HepG2 (cell line): ENCODE measurements around the gene TMEM143. TPM values are rescaled to one million over a fixed set of nuclear protein-coding genes. Genes with fewer than 3 reads are reported as not detected.

Experiments used
- AKAP8 ChIP-seq: sonication (generic); formaldehyde crosslinking; IDR thresholded peaks from 2 replicates; pipeline ENCODE4 v1.5.1; 2020; ENCODE audit warnings: mild to moderate bottlenecking, missing genetic modification reagents
- ARNTL ChIP-seq: sonication (generic); formaldehyde crosslinking; IDR thresholded peaks from 2 replicates; pipeline ENCODE4 v1.4.0; 2020; ENCODE audit warnings: mild to moderate bottlenecking, missing genetic modification reagents
- GABPA ChIP-seq, 2 experiments: IDR thresholded peaks; 2 replicates each; pipeline ENCODE4 v1.6.1; 2011 to 2016; ENCODE audit warnings: low read depth in 2 of 2, low read length in 1 of 2, missing biosample characterization in 1 of 2, missing genetic modification characterization in 1 of 2
- GPN1 ChIP-seq: sonication (generic); formaldehyde crosslinking; IDR thresholded peaks from 2 replicates; pipeline ENCODE4 v1.5.1; 2020; ENCODE audit warnings: missing genetic modification reagents, borderline replicate concordance
- MBNL3 ChIP-seq: fragments of 250-450 bp; sonication (Bioruptor Pico); conservative IDR thresholded peaks from 2 replicates; pipeline ENCODE4 v1.8.0; 2022; ENCODE audit warnings: mild to moderate bottlenecking, inconsistent platforms
- NFYB ChIP-seq: sonication (generic); formaldehyde crosslinking; IDR thresholded peaks from 2 replicates; pipeline ENCODE4 v1.4.0; 2020; ENCODE audit warnings: missing genetic modification reagents
- NR0B2 ChIP-seq: sonication (generic); formaldehyde crosslinking; IDR thresholded peaks from 2 replicates; pipeline ENCODE4 v1.4.0; 2020; ENCODE audit warnings: mild to moderate bottlenecking, missing genetic modification reagents
- NR1H2 ChIP-seq: sonication (generic); formaldehyde crosslinking; IDR thresholded peaks from 2 replicates; pipeline ENCODE4 v1.8.1; 2022; ENCODE audit warnings: low read depth, missing genetic modification reagents, borderline replicate concordance
- TCF12 ChIP-seq, 2 experiments: fragments of 450-650 bp in 1 of 2; sonication (generic) in 1 of 2; formaldehyde crosslinking in 1 of 2; IDR thresholded peaks; 2 replicates each; pipeline versions ENCODE4 v1.6.1 to v1.8.0; 2017 to 2022; ENCODE audit warnings: antibody characterized with exemption in 1 of 2, mild to moderate bottlenecking in 1 of 2, missing genetic modification reagents in 1 of 2, moderate library complexity in 1 of 2
- THAP8 ChIP-seq: sonication (generic); formaldehyde crosslinking; IDR thresholded peaks from 2 replicates; pipeline ENCODE4 v1.5.1; 2020; ENCODE audit warnings: missing genetic modification reagents, mild to moderate bottlenecking, borderline replicate concordance
- THYN1 ChIP-seq: sonication (generic); formaldehyde crosslinking; IDR thresholded peaks from 2 replicates; pipeline ENCODE4 v1.8.1; 2023; ENCODE audit warnings: low read depth, mild to moderate bottlenecking, moderate library complexity, missing genetic modification reagents, borderline replicate concordance
- U2AF2 ChIP-seq: fragments of 200-400 bp; formaldehyde crosslinking; IDR thresholded peaks from 2 replicates; pipeline ENCODE4 v1.6.1; 2017; ENCODE audit warnings: low read depth, mild to moderate bottlenecking, low read length
- ZFP62 ChIP-seq: sonication (generic); formaldehyde crosslinking; IDR thresholded peaks from 2 replicates; pipeline ENCODE4 v1.4.0; 2020; ENCODE audit warnings: missing genetic modification reagents
- ZNF577 ChIP-seq: sonication (generic); formaldehyde crosslinking; IDR thresholded peaks from 2 replicates; pipeline ENCODE4 v1.4.0; 2020; ENCODE audit warnings: mild to moderate bottlenecking, low read depth, missing genetic modification reagents, borderline replicate concordance
- ZNF781 ChIP-seq: sonication (generic); formaldehyde crosslinking; IDR thresholded peaks from 2 replicates; pipeline ENCODE4 v1.5.1; 2020; ENCODE audit warnings: borderline replicate concordance, mild to moderate bottlenecking, missing genetic modification reagents; ENCODE audit errors: not compliant biosample characterization
- ZNF878 ChIP-seq: sonication (generic); formaldehyde crosslinking; IDR thresholded peaks from 2 replicates; pipeline ENCODE4 v1.8.1; 2023; ENCODE audit warnings: mild to moderate bottlenecking, missing genetic modification reagents, moderate library complexity
- polyA plus RNA-seq, 8 experiments: library from polyadenylated mRNA; depleted of rRNA in 3 of 8; stranded (reverse) in 7 of 8; unstranded in 1 of 8; fragments of >200 nt; fragmentation: Illumina TruSeq in 4 of 8; extraction: Trizol in 4 of 8; gene quantifications; 2 replicates each; pipeline versions ENCODE4 v1.2.1 to v1.2.3, GENCODE V29; 2011 to 2016; ENCODE audit warnings: low read depth in 4 of 8, missing spikeins in 1 of 8, mixed read lengths in 1 of 8; ENCODE audit not compliant: insufficient read depth in 1 of 8
- total RNA-seq, 5 experiments: library from RNA; depleted of rRNA; stranded (reverse); fragments of >200 nt; fragmentation: Illumina TruSeq; extraction: Trizol; gene quantifications; 2 replicates each; pipeline ENCODE4 v1.2.3, GENCODE V29; 2016; ENCODE audit warnings: low read depth in 1 of 5
- TF ChIP-seq, protein P1 (sequence below): sonication (generic); formaldehyde crosslinking; IDR thresholded peaks from 2 replicates; pipeline ENCODE4 v1.4.0; 2020; ENCODE audit warnings: missing genetic modification reagents
- TF ChIP-seq, protein P2 (sequence below): sonication (generic); formaldehyde crosslinking; IDR thresholded peaks from 2 replicates; pipeline ENCODE4 v1.4.0; 2020; ENCODE audit warnings: missing genetic modification reagents
- TF ChIP-seq, protein P3 (sequence below): IDR thresholded peaks from 2 replicates; pipeline ENCODE4 v1.6.1; 2016; ENCODE audit warnings: missing compliant biosample characterization, missing genetic modification reagents, borderline replicate concordance
- TF ChIP-seq, protein P4 (sequence below): sonication (generic); formaldehyde crosslinking; IDR thresholded peaks from 2 replicates; pipeline ENCODE4 v1.4.0; 2020; ENCODE audit warnings: mild to moderate bottlenecking, missing genetic modification reagents

TMEM143 gene
- total and polyA plus RNA-seq, 2 of the 13 experiments (the other 11 are each of a cell fraction or from before 2014, with no cell fraction given), result 7.7 to 11.3 TPM

DNA sequence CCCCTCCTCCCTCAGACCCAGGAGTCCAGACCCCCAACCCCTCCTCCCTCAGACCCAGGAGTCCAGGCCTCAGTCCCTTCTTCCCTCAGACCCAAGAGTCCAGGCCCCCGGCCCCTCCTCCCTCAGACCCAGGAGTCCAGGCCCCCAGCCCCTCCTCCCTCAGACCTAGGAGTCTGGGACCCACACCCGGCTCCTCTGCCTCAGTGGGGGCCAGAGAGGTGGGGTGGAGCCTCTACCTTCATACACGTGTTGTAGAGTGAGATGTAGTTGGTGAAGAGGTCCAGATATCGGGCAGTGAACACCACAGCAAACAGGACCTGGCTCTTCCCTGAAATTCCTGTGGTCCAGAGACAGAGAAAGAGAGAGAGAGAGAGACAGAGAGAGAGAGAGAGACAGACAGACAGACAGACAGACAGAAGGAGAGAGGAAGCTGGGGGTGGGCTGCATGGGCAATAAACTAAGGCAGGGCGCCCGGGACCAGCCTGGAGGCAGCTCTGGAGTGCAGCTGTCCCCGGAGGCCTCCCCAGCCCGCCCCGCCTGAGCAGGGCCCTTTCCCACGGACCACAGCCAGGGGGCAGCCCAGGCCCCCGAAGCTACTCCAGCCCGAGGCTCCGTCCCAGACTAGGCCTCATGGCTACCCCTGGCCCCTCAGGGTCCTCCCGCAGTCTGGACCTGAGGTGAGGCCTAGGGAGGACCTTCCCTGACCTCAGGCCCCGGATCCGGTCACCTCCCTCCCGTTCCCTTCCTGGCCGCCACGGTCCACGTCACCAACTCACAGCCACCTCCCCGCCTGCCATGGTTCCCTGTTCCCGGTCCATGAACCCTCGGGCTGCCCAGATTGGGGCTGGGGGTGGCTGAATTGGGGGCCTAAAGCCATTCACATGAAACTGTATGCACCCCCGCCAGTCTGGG lies 26.7 kb upstream of the TMEM143 start (continued):
- TF ChIP-seq, protein P1, sequence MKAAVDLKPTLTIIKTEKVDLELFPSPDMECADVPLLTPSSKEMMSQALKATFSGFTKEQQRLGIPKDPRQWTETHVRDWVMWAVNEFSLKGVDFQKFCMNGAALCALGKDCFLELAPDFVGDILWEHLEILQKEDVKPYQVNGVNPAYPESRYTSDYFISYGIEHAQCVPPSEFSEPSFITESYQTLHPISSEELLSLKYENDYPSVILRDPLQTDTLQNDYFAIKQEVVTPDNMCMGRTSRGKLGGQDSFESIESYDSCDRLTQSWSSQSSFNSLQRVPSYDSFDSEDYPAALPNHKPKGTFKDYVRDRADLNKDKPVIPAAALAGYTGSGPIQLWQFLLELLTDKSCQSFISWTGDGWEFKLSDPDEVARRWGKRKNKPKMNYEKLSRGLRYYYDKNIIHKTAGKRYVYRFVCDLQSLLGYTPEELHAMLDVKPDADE (CRISPR knock-in tag), result 0 out of 2 replicates have a peak, but pooled peaks have one; percentile 71
- TF ChIP-seq GABPA (IDR thresholded peaks at IDR 0.05; ENCODE audit: low read depth, low read length) (peak; percentile 40), GABPA (CRISPR knock-in tag; IDR thresholded peaks at IDR 0.05; ENCODE audit: low read depth) (peak; percentile 45; the same call in 1 of the 2 replicates), ZFP62 (CRISPR knock-in tag) (no peak), ARNTL (CRISPR knock-in tag) (no peak), MBNL3 (CRISPR knock-in tag) (no peak), ZNF781 (CRISPR knock-in tag) (peak; percentile 42), ZNF577 (CRISPR knock-in tag) (no peak; the same call in 1 of the 2 replicates), NFYB (no peak), ZNF878 (CRISPR knock-in tag) (no peak), AKAP8 (CRISPR knock-in tag) (no peak; the same call in 1 of the 2 replicates), U2AF2 (no peak), GPN1 (CRISPR knock-in tag) (peak; percentile 68; the same call in 1 of the 2 replicates), NR1H2 (CRISPR knock-in tag) (no peak; the same call in 1 of the 2 replicates), THYN1 (CRISPR knock-in tag) (no peak), TCF12 (IDR thresholded peaks at IDR 0.05) (no peak), TCF12 (CRISPR knock-in tag; IDR thresholded peaks at IDR 0.05) (no peak), NR0B2 (CRISPR knock-in tag) (no peak), THAP8 (CRISPR knock-in tag) (no peak)
- TF ChIP-seq, protein P2, sequence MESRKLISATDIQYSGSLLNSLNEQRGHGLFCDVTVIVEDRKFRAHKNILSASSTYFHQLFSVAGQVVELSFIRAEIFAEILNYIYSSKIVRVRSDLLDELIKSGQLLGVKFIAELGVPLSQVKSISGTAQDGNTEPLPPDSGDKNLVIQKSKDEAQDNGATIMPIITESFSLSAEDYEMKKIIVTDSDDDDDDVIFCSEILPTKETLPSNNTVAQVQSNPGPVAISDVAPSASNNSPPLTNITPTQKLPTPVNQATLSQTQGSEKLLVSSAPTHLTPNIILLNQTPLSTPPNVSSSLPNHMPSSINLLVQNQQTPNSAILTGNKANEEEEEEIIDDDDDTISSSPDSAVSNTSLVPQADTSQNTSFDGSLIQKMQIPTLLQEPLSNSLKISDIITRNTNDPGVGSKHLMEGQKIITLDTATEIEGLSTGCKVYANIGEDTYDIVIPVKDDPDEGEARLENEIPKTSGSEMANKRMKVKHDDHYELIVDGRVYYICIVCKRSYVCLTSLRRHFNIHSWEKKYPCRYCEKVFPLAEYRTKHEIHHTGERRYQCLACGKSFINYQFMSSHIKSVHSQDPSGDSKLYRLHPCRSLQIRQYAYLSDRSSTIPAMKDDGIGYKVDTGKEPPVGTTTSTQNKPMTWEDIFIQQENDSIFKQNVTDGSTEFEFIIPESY, result no peak
- TF ChIP-seq, protein P3, sequence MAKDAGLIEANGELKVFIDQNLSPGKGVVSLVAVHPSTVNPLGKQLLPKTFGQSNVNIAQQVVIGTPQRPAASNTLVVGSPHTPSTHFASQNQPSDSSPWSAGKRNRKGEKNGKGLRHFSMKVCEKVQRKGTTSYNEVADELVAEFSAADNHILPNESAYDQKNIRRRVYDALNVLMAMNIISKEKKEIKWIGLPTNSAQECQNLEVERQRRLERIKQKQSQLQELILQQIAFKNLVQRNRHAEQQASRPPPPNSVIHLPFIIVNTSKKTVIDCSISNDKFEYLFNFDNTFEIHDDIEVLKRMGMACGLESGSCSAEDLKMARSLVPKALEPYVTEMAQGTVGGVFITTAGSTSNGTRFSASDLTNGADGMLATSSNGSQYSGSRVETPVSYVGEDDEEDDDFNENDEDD (CRISPR knock-in tag), result no peak
- TF ChIP-seq, protein P4, sequence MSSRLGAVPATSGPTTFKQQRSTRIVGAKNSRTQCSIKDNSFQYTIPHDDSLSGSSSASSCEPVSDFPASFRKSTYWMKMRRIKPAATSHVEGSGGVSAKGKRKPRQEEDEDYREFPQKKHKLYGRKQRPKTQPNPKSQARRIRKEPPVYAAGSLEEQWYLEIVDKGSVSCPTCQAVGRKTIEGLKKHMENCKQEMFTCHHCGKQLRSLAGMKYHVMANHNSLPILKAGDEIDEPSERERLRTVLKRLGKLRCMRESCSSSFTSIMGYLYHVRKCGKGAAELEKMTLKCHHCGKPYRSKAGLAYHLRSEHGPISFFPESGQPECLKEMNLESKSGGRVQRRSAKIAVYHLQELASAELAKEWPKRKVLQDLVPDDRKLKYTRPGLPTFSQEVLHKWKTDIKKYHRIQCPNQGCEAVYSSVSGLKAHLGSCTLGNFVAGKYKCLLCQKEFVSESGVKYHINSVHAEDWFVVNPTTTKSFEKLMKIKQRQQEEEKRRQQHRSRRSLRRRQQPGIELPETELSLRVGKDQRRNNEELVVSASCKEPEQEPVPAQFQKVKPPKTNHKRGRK, result no peak
